CD4-positive, alpha-beta memory T cell (primary cell): ENCODE data around the gene PLAC1. TPM values are rescaled to one million over a fixed set of nuclear protein-coding genes. Genes with fewer than 3 reads are reported as not detected.

ENCODE experiments used
- CTCF ChIA-PET: fragments of 350-600 bp; sonication (Branson Sonifier 250); formaldehyde crosslinking; loops from one replicate; lab custom pipeline; 2021; ENCODE audit warnings: inconsistent platforms; ENCODE audit not compliant: partially characterized antibody; lab: Charles Lee
- POLR2A ChIA-PET: fragments of 350-600 bp; sonication (Branson Sonifier 250); formaldehyde crosslinking; loops from one replicate; lab custom pipeline; 2021; ENCODE audit not compliant: partially characterized antibody; lab: Charles Lee
- DNase-seq, 5 donors: peaks; one replicate each; pipeline versions ENCODE4 v3.0.0 to v3.0.0-alpha.2; 2020 to 2022; ENCODE audit warnings: mixed read lengths in 1 of 5
- H3K27ac ChIP-seq: one replicate; pipeline ENCODE4 v1.7.0; 2013; ENCODE audit warnings: low read depth, low read length
- H3K27me3 ChIP-seq: 2 replicates; pipeline ENCODE4 v1.7.0; 2013; ENCODE audit warnings: mild to moderate bottlenecking, low read length, moderate library complexity; ENCODE audit not compliant: insufficient read depth
- H3K36me3 ChIP-seq: 2 replicates; pipeline ENCODE4 v1.7.0; 2013; ENCODE audit warnings: mild to moderate bottlenecking, low read length, moderate library complexity; ENCODE audit not compliant: insufficient read depth
- H3K4me1 ChIP-seq: 2 replicates; pipeline ENCODE4 v1.7.0; 2013; ENCODE audit warnings: mild to moderate bottlenecking, low read length, moderate library complexity; ENCODE audit not compliant: insufficient read depth
- H3K4me3 ChIP-seq, 2 donors: one replicate each; pipeline ENCODE4 v1.7.0; 2013; ENCODE audit warnings: low read length in 2 of 2, mild to moderate bottlenecking in 1 of 2
- H3K9me3 ChIP-seq, 2 donors: one replicate each; pipeline ENCODE4 v1.7.0; 2013; ENCODE audit warnings: low read length in 2 of 2, control low read depth in 1 of 2; ENCODE audit not compliant: control insufficient read depth in 1 of 2
- H3K27ac Mint-ChIP-seq, 7 donors: one replicate each; pipeline ENCODE4 v1.8.0; 2020 to 2021; ENCODE audit warnings: mixed read lengths in 7 of 7, mild to moderate bottlenecking in 6 of 7, inconsistent platforms in 3 of 7, moderate library complexity in 3 of 7
- H3K27me3 Mint-ChIP-seq, 2 donors: one replicate each; pipeline ENCODE4 v1.8.0; 2020 to 2021; ENCODE audit warnings: mixed read lengths in 2 of 2
- H3K36me3 Mint-ChIP-seq, 2 donors: one replicate each; pipeline ENCODE4 v1.8.0; 2020 to 2021; ENCODE audit warnings: mixed read lengths in 2 of 2, inconsistent platforms in 1 of 2, mild to moderate bottlenecking in 1 of 2
- H3K4me1 Mint-ChIP-seq, 4 donors: one replicate each; pipeline ENCODE4 v1.8.0; 2020 to 2021; ENCODE audit warnings: mixed read lengths in 4 of 4, mild to moderate bottlenecking in 1 of 4
- H3K4me3 Mint-ChIP-seq, 8 donors: one replicate each; pipeline ENCODE4 v1.8.0; 2020 to 2021; ENCODE audit warnings: mixed read lengths in 8 of 8, mild to moderate bottlenecking in 7 of 8, moderate library complexity in 6 of 8, inconsistent platforms in 3 of 8
- H3K9me3 Mint-ChIP-seq, 8 donors: one replicate each; pipeline ENCODE4 v1.8.0; 2020 to 2021; ENCODE audit warnings: mixed read lengths in 8 of 8, mild to moderate bottlenecking in 5 of 8, inconsistent platforms in 3 of 8, moderate library complexity in 1 of 8
- intact Hi-C: fragments of 100-400 bp; cut with micrococcal nuclease; formaldehyde crosslinking; loops from one replicate; pipeline ENCODE4 v1.15.1; 2023
- polyA plus RNA-seq, 2 donors: library from polyadenylated mRNA; unstranded; fragments of 300-500 nt; fragmentation: Illumina TruSeq; gene quantifications; one replicate each; pipeline ENCODE4 v1.2.3, GENCODE V29; 2021
- total RNA-seq, 2 experiments: library from RNA; stranded (reverse); gene quantifications; one replicate each; pipeline ENCODE4 v1.2.3, GENCODE V29; 2021

Gene PLAC1
- total and polyA plus RNA-seq, 4 experiments from 2014 or later, result not detected

DNA sequence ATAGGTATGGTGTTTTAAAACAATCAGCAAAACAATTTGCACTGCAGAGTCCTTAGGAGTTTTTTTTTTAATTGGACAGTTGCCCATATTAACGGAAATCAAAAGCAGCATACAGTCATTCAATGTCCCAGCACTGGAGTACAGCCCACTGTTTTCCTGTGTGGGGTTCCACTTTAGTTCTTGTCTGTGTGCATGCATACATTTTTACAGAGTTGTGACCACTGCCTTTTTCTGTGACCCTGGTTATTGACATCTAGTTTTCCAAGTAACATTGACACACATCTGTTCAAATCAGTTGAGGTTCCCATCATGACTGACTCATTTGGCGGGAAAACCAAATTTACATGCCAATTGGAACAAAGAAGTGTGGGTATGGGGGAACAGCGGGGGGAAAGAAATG, 115.0 kb downstream of the PLAC1 start:
- no peak for DNase-seq
- Mint-ChIP-seq H3K4me3 (no peak overlapping the region), H3K27me3 (peaks cover 16 to 22% of the 10 kb centered on the region in 2 donors), H3K4me1 (peaks cover 2 to 4% (median 3%) of the 10 kb centered on the region in 4 donors), H3K36me3 (no peaks in the 10 kb centered on the region), H3K9me3 (peaks cover 0 to under 1% (median 0%) of the 10 kb centered on the region in 8 donors), H3K27ac (no peak overlapping the region)
- H3K27ac ChIP-seq, result no peak overlapping the region
- no peaks in the 10 kb centered on the region for H3K36me3 ChIP-seq
- H3K9me3 ChIP-seq, result no peaks in the 10 kb centered on the region
- CTCF ChIA-PET, result interaction anchor here (0.6 kb wide), 1 partner anchor 234 kb away, joined by 3 read pairs; no protein-coding TSS in a partner anchor
- peaks cover 17% of the 10 kb centered on the region for H3K27me3 ChIP-seq
- H3K4me3 ChIP-seq, result no peak overlapping the region
- intact Hi-C loops, result no loop called here
- POLR2A ChIA-PET, result no interaction called here
- peaks cover 5% of the 10 kb centered on the region for H3K4me1 ChIP-seq

DNA sequence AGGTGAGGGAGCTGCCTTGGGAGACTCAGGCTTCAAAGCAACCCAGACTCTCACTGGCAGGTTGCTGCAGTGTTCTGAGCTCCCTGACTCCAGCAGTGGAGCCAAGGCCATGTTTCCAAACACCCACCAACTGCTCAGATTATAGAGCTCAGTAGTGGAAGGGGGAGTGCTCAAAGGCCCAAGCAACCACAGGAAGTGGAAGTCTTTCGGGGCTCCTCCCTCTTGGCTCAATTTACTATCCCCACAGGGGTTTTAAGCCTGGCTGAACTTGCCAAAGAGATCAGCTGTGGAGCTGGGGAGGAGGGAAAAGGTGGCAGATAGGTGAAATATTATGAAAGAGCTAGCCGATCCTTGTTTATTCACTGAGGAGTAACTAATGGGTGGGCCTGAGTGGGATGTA, 115.8 kb downstream of the PLAC1 start:
- H3K4me3 ChIP-seq, result no peak overlapping the region
- H3K4me1 Mint-ChIP-seq, result no peaks in the 10 kb centered on the region
- H3K36me3 ChIP-seq, result no peaks in the 10 kb centered on the region
- no peaks in the 10 kb centered on the region for H3K9me3 Mint-ChIP-seq
- H3K27me3 ChIP-seq, result peaks cover 9% of the 10 kb centered on the region
- no peaks in the 10 kb centered on the region for H3K4me1 ChIP-seq
- no peak overlapping the region for H3K4me3 Mint-ChIP-seq
- H3K27ac Mint-ChIP-seq, result no peak overlapping the region
- H3K9me3 ChIP-seq, result no peaks in the 10 kb centered on the region
- DNase-seq, result no peak
- intact Hi-C loops, result no loop called here
- CTCF ChIA-PET, result interaction anchor here (0.6 kb wide), 1 partner anchor 235 kb away, joined by 3 read pairs; no protein-coding TSS in a partner anchor
- POLR2A ChIA-PET, result no interaction called here
- H3K27me3 Mint-ChIP-seq, result peaks cover 14 to 18% of the 10 kb centered on the region in 2 donors
- H3K36me3 Mint-ChIP-seq, result no peaks in the 10 kb centered on the region
- H3K27ac ChIP-seq, result no peak overlapping the region

DNA sequence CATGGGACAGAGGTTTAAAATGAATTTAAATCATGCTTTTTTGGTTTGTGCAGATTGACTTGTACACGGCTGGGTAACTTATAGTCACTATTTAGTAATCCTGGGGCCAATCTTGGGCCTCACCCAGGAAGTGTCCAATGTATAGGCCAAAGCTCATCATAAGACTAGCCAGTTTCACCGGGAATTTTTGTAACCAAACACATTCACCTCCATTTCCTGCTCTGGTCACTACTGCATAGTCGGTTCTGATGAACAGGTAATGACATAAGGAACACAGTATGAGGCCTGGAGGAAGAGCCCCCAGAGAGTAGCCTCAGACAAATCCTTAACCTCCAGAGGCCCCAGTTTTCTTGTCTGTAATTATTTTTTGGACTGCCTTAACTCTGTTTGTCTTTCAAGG, 116.4 kb downstream of the PLAC1 start:
- no peak overlapping the region for H3K4me3 ChIP-seq
- peaks cover 3% of the 10 kb centered on the region for H3K27me3 ChIP-seq
- no peaks in the 10 kb centered on the region for H3K36me3 Mint-ChIP-seq
- ChIA-PET CTCF (no interaction called here), POLR2A (no interaction called here)
- peaks cover 13 to 16% of the 10 kb centered on the region in 2 donors for H3K27me3 Mint-ChIP-seq
- no peaks in the 10 kb centered on the region for H3K4me1 Mint-ChIP-seq
- H3K27ac Mint-ChIP-seq, result no peak overlapping the region
- intact Hi-C loops, result no loop called here
- no peaks in the 10 kb centered on the region for H3K9me3 ChIP-seq
- H3K9me3 Mint-ChIP-seq, result no peaks in the 10 kb centered on the region
- no peaks in the 10 kb centered on the region for H3K36me3 ChIP-seq
- no peak for DNase-seq
- no peak overlapping the region for H3K27ac ChIP-seq
- no peaks in the 10 kb centered on the region for H3K4me1 ChIP-seq
- H3K4me3 Mint-ChIP-seq, result no peak overlapping the region

DNA sequence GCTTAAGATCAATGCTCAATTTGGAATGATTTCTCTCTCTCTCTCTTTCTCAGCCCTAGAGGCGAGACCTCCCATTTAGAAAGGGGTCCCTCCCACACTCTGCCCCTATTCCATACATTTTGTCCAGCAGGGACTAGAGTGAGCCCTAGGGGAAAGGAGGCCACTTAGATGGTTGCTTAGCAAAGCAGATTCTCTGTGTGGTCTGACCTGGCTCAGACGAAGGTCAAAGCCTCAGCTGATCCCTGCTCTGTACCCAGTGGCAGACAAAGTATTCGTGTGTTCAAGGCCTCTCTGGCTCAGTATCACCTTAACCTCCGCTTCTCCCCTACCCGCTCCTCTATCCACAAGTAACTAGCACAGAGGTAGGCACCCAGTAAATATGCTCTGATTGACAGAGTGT, 120.0 kb downstream of the PLAC1 start:
- Mint-ChIP-seq H3K36me3 (no peaks in the 10 kb centered on the region), H3K4me1 (no peaks in the 10 kb centered on the region), H3K27ac (no peak overlapping the region), H3K4me3 (no peak overlapping the region), H3K9me3 (peaks cover 0 to 2% (median 0%) of the 10 kb centered on the region in 8 donors), H3K27me3 (peaks cover 2% of the 10 kb centered on the region in 2 donors)
- H3K9me3 ChIP-seq, result no peaks in the 10 kb centered on the region
- H3K27ac ChIP-seq, result no peak overlapping the region
- ChIA-PET CTCF (no interaction called here), POLR2A (no interaction called here)
- intact Hi-C loops, result no loop called here
- H3K4me1 ChIP-seq, result no peaks in the 10 kb centered on the region
- DNase-seq, result no peak
- no peaks in the 10 kb centered on the region for H3K27me3 ChIP-seq
- H3K4me3 ChIP-seq, result no peak overlapping the region
- no peaks in the 10 kb centered on the region for H3K36me3 ChIP-seq

DNA sequence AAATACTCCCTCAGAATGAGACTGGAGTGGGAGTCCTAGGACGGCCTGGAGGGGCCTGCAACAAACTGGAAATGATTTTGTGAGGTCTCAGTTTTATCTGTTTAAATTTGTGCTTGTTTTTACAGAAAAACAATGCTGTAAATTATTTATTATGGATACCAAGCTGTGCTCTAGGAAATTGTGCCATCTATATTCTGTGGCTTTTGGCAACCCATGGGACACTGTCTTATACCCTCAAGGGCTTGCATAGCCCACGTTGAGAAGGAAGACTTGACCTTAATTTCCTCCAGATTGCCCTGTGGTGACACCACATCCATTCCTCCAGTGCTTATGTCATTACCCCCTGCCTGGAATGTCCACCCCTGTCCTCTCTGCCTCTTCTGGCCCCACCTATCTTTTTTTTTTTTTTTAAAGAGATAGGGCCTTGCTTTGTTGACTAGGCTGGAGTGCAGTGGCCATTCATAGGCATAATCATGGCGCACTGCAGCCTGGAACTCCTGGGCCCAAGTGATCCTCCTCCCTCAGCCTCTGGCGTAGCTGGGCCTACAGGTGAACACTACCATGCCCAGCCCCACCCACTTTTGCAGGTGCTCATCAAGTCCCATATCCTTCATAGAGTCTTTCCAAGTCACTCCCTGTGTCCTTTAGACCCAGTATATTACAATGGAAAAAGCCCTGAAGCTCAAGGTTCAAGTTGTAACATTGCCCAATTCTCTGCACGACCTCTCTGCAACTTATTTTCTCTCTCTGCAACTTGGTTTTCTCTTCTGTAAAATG, 120.9 kb downstream of the PLAC1 start:
- POLR2A ChIA-PET, result no interaction called here
- H3K36me3 Mint-ChIP-seq, result no peaks in the 10 kb centered on the region
- DNase-seq, result no peak
- H3K4me3 Mint-ChIP-seq, result no peak overlapping the region
- H3K9me3 Mint-ChIP-seq, result peaks cover 0 to 2% (median 0%) of the 10 kb centered on the region in 8 donors
- no peak overlapping the region for H3K27ac ChIP-seq
- no peaks in the 10 kb centered on the region for H3K9me3 ChIP-seq
- H3K4me3 ChIP-seq, result no peak overlapping the region
- H3K27me3 ChIP-seq, result no peaks in the 10 kb centered on the region
- H3K27ac Mint-ChIP-seq, result no peak overlapping the region
- no peaks in the 10 kb centered on the region for H3K36me3 ChIP-seq
- H3K4me1 Mint-ChIP-seq, result no peaks in the 10 kb centered on the region
- intact Hi-C loops, result no loop called here
- H3K4me1 ChIP-seq, result no peaks in the 10 kb centered on the region
- peaks cover 0 to 4% of the 10 kb centered on the region in 2 donors for H3K27me3 Mint-ChIP-seq
- CTCF ChIA-PET, result no interaction called here

DNA sequence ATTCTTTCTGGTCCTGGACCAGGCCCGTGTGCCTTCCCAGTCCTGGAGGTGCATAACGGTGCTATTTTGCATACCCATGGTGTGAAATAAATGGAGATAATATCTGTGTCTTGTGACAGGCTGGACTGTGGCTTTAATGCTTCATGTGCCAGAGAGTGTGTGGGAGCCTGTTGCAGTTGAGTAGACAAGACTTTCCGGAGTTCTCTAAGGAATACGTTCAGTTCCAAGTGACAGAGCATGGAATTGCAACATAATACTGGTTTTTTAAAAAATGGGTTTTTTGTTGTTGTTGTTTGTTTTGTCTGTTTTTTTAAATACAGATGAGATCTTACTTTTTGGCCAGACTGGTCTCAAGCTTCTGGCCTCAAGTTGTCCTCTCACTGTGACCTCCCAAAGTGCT, 124.3 kb downstream of the PLAC1 start:
- ChIA-PET POLR2A (no interaction called here), CTCF (no interaction called here)
- no peaks in the 10 kb centered on the region for H3K4me1 Mint-ChIP-seq
- Histone ChIP-seq H3K4me1 (no peaks in the 10 kb centered on the region), H3K4me3 (no peak overlapping the region), H3K27me3 (no peaks in the 10 kb centered on the region), H3K9me3 (no peaks in the 10 kb centered on the region), H3K36me3 (no peaks in the 10 kb centered on the region), H3K27ac (no peak overlapping the region)
- intact Hi-C loops, result no loop called here
- H3K27ac Mint-ChIP-seq, result no peak overlapping the region
- H3K4me3 Mint-ChIP-seq, result no peak overlapping the region
- no peak for DNase-seq
- H3K27me3 Mint-ChIP-seq, result peaks cover 0 to 4% of the 10 kb centered on the region in 2 donors
- H3K36me3 Mint-ChIP-seq, result no peaks in the 10 kb centered on the region
- peaks cover 0 to 2% (median 0%) of the 10 kb centered on the region in 8 donors for H3K9me3 Mint-ChIP-seq

DNA sequence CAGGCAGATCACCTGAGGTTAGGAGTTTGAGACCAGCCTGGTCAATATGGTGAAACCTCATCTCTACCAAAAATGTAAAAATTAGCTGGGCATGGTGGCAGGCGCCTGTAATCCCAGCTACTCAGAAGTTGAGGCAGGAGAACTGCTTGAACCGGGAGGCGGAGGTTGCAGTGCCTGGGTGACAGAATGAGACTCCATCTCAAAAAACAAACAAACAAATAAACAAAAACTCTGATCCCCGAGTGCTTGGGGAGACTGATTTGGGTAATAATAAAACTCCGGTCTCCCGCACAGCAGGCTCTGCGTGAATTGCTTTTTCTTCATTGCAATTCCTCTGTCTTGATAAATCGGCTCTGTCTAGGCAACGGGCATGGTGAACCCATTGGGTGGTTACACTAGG, 124.9 kb downstream of the PLAC1 start:
- Histone ChIP-seq H3K4me1 (no peaks in the 10 kb centered on the region), H3K36me3 (no peaks in the 10 kb centered on the region), H3K9me3 (no peaks in the 10 kb centered on the region), H3K27ac (no peak overlapping the region), H3K4me3 (no peak overlapping the region), H3K27me3 (no peaks in the 10 kb centered on the region)
- Mint-ChIP-seq H3K9me3 (peaks cover 0 to 2% (median 0%) of the 10 kb centered on the region in 8 donors), H3K4me1 (no peaks in the 10 kb centered on the region), H3K27ac (no peak overlapping the region), H3K27me3 (peaks cover 0 to 2% of the 10 kb centered on the region in 2 donors), H3K4me3 (no peak overlapping the region), H3K36me3 (no peaks in the 10 kb centered on the region)
- DNase-seq, result no peak
- POLR2A ChIA-PET, result no interaction called here
- intact Hi-C loops, result no loop called here
- CTCF ChIA-PET, result no interaction called here
